Measurements from ENCODE around the gene HK3.

HK3 gene, protein sequence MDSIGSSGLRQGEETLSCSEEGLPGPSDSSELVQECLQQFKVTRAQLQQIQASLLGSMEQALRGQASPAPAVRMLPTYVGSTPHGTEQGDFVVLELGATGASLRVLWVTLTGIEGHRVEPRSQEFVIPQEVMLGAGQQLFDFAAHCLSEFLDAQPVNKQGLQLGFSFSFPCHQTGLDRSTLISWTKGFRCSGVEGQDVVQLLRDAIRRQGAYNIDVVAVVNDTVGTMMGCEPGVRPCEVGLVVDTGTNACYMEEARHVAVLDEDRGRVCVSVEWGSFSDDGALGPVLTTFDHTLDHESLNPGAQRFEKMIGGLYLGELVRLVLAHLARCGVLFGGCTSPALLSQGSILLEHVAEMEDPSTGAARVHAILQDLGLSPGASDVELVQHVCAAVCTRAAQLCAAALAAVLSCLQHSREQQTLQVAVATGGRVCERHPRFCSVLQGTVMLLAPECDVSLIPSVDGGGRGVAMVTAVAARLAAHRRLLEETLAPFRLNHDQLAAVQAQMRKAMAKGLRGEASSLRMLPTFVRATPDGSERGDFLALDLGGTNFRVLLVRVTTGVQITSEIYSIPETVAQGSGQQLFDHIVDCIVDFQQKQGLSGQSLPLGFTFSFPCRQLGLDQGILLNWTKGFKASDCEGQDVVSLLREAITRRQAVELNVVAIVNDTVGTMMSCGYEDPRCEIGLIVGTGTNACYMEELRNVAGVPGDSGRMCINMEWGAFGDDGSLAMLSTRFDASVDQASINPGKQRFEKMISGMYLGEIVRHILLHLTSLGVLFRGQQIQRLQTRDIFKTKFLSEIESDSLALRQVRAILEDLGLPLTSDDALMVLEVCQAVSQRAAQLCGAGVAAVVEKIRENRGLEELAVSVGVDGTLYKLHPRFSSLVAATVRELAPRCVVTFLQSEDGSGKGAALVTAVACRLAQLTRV

GRCh38 chr5:176899296-176899891 lies at the start of gene HK3:
Gene HK3, minus strand, starts transcription at chr5:176899346. Its CDS starts 3,187 bp downstream, at chr5:176896159.
- no peak for DNase-seq (ENCODE audit: low spot score)

GRCh38 chr5:176948458-176948857 lies 49.3 kb upstream of the HK3 start:
- no peak for DNase-seq (ENCODE audit: low spot score)

GRCh38 chr5:176947847-176948246 lies 48.7 kb upstream of the HK3 start:
- no peak for DNase-seq (ENCODE audit: low spot score)

DNA sequence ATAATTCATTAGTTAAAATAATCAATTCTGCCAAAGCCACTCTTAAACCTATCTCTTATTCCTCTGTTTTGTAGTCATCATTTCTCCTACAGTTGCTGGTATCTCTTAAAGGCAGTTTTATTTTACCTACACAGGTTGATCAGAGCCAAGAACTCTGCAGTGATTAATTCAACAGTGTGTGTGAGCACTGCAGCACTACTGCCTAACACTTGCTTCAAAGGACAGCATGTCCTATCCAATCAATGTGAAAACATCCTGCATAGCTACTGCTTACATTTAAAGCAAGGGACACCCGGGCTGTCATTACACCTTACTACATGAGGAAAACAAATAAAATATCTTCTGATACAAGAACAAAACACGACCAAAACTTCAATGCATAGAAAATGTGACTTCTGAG lies 45.1 kb upstream of the HK3 start:
- no peak for DNase-seq (ENCODE audit: low spot score)

DNA sequence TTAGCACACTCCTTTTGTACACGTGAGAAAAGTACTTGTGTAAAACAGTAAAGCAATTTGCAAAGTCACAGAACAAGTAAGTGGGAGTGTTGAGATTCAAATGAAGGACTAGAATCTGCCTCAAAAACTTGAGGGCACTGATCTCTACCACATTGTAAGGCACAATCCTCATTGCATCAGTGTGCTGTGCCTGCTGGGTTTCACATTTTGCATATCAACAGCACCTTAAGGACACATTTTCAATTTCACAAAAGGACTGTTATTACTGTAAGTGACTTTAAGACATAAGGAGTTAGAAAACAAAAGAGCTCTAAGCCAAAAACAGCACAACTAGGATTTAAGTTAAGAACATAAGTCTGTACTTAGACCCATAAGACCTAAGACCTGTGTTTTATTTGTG lies 44.7 kb upstream of the HK3 start:
- no peak for DNase-seq (ENCODE audit: low spot score)

DNA sequence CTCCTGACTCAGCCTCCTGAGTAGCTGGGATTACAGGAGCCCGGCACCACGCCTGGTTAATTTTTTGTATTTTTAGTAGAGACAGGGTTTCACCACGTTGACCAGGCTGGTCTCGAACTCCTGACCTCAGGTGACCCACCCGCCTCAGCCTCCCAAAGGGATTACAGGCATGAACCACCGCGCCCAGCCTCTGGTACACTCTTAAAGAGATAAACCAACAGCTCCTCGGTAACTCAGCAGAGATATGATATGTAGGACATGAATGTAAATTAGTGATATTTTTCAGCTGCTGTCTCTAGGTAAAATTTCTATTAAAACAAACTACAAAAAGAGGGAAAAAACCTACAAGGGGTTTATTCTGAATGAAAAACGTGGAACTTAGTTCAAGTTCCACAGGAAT lies 42.8 kb upstream of the HK3 start:
- DNase-seq (ENCODE audit: low spot score) = no peak

GRCh38 chr5:176938472-176938871 lies 39.3 kb upstream of the HK3 start:
- DNase-seq (ENCODE audit: low spot score) = no peak

GRCh38 chr5:176935017-176935416 lies 35.9 kb upstream of the HK3 start:
- no peak for DNase-seq (ENCODE audit: low spot score)

GRCh38 chr5:176934309-176934930 lies 35.3 kb upstream of the HK3 start:
- no peak for DNase-seq (ENCODE audit: low spot score)

DNA sequence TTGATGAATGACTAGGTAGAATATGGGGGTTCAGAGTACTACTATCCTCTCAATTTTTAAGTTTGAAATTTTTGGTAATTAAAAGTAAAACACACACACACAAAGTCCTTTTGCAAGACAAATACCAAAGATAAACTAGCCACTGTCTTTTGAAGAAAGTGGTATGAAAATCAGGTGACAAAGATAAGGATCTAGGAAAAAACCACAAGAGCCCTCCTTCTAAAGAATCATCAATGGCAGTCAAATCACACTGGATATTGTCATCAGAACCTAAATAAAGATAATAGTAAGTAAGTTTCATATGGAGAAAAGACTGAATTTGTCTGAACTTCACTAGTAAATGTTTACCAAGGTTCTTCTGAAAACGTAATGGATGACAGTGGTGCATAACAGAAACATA lies 30.5 kb upstream of the HK3 start:
- no peak for DNase-seq (ENCODE audit: low spot score)

GRCh38 chr5:176927562-176927961 lies 28.4 kb upstream of the HK3 start:
- no peak for DNase-seq (ENCODE audit: low spot score)

GRCh38 chr5:176922817-176923216 lies 23.7 kb upstream of the HK3 start:
- no peak for DNase-seq (ENCODE audit: low spot score)

- DNase-seq (ENCODE audit: low spot score) = no peak
Observed at GRCh38 chr5:176921714-176922113, 22.6 kb upstream of the HK3 start.

DNA sequence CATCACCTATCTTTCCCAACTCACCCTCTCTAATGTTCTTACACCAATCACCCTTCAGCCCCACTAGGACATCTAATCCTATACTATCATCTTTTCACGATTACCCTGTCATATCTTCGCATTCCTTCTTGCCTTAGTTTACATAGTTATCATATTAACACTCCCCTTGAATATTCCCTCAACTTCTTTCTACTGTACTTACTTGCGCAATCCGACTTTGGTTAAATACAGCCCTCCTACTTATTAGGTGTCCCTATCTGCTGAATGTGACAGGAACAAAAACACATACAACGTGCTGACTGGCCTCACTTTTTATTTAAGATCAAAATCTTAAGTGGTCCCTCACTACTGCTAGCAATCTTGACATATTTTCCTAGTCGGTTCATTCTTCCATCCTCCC lies 19.5 kb upstream of the HK3 start:
- no peak for DNase-seq (ENCODE audit: low spot score)

DNA sequence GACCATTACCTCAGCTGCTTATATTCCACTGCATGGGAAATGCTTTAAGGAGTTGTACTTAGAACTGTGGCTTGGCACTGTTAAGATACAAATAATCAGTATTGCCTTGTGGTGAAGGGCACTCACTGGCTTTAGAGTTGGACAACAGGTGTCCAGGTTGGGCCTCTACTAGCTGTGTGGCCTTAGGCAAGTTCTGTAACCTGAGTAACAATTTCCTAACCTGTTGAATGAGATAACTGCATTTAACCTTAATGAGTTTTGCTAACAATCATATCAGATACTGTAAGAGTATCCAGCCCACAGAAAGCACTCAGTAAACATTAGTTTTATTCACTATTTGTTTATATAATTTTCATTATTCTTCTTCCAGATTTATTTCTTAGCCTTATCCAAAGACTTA lies 17.2 kb upstream of the HK3 start:
- no peak for DNase-seq (ENCODE audit: low spot score)

- DNase-seq (ENCODE audit: low spot score) = no peak
Observed at GRCh38 chr5:176915906-176916305, 16.8 kb upstream of the HK3 start.

DNA sequence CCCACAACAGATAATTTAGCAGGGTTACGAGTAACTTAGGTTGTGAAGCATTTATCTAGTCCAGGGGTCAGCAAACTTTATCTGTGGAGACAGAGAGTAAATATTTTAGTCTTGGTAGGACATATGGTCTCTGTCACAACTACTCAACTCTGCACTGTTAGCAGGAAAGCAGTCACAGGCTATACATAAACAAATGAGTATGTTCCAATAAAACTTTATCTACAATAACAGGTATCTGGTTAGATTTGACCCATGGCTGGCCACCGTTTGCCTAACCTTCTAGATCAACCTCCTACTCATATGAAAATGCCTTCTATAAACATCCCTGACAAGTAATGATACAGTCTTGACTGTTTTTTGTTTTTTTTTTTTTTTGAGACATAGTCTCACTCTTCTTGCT lies 13.0 kb upstream of the HK3 start:
- DNase-seq (ENCODE audit: low spot score) = no peak

- no peak for DNase-seq (ENCODE audit: low spot score)
Observed at GRCh38 chr5:176908675-176909368, 9.7 kb upstream of the HK3 start.

DNA sequence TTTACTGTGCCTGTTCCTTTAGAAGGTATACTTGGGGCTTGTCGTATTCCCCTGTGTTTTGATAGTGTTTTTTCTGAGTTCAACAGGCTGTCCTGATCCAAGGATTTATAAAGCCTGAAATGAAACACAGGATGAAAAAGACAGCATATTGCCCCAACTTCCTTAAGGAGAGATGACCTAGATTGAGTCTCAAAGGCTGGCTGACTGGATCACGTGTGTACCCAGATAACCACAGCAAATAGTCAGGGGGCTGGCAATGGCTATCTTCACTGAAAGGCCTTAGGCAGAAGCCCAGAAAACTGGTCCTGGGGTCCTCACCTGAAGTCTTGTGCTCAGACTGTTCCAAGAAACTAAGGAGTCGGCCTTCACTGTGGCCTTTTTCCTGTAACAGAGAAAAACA lies 7.7 kb upstream of the HK3 start:
- no peak for DNase-seq (ENCODE audit: low spot score)

GRCh38 chr5:176906126-176906525 lies 7.0 kb upstream of the HK3 start:
- no peak for DNase-seq (ENCODE audit: low spot score)

DNA sequence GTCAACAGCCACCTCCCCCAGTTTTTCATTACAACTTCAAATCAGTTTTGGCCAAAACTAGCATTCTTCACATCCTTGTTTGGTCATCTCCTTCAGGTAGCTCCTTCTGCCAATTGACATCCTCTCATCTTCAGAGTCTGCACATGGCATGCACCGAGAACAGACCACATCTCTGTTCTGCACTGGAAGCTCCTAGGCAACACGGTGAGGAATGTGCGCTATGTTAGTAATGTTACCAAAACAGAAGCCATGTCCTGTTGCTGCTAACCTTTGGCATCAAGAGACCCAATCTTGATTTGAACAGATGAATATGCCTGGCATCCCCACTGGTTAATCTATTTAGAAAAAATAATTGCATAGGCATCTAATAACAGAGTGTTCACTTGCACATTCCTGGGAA lies 5.1 kb upstream of the HK3 start:
- no peak for DNase-seq (ENCODE audit: low spot score)

All from CD4-positive, alpha-beta T cell treated with Interleukin-6 at 100 ng/mL for 8 hours (primary cell).